ENCODE results near the gene RMI2. TPM values are rescaled to one million over a fixed set of nuclear protein-coding genes. Genes with fewer than 3 reads are reported as not detected.

The RMI2 gene
- polyA plus RNA-seq, 1 donor (not counting 4 experiments of a cell fraction or from before 2014, with no cell fraction given) = 6.8 TPM

- H3K9me1 ChIP-seq (ENCODE audit: control insufficient read depth, extremely low read depth, insufficient read depth, low read length) = no peaks in the 10 kb centered on the region
- no peaks in the 10 kb centered on the region for H3K27me3 ChIP-seq (ENCODE audit: control insufficient read depth, extremely low read depth, insufficient read depth, low read length)
- no peak overlapping the region for H3K27ac ChIP-seq (ENCODE audit: control insufficient read depth, insufficient read depth, low read length)
- TF ChIP-seq CTCF (optimal IDR thresholded peaks at IDR 0.05 in 1 of 3, IDR thresholded peaks at IDR 0.05 in 1 of 3, conservative IDR thresholded peaks at IDR 0.05 in 1 of 3; ENCODE audit: extremely low read depth in 1 of 3, insufficient read depth in 2 of 3, low read length in 3 of 3) (no peak), EZH2 (IDR thresholded peaks at IDR 0.05; ENCODE audit: low read length) (no peak)
- no peaks in the 10 kb centered on the region for H3K79me2 ChIP-seq (ENCODE audit: control insufficient read depth, insufficient read depth, low read length)
- peaks cover 8% of the 10 kb centered on the region for H3K4me1 ChIP-seq (ENCODE audit: control insufficient read depth, extremely low read depth, insufficient read depth, low read length)
- DNase-seq (ENCODE audit: low read depth, low spot score) (no peak), FAIRE-seq (no peak)
- no peak overlapping the region for H3K4me2 ChIP-seq (ENCODE audit: control insufficient read depth, extremely low read depth, insufficient read depth, low read depth, low read length)
- H2AFZ ChIP-seq (ENCODE audit: control insufficient read depth, low read length) = no peak overlapping the region
- no peak overlapping the region for H3K4me3 ChIP-seq (ENCODE audit: control insufficient read depth in 2 of 3, extremely low read depth in 1 of 3, insufficient read depth in 2 of 3, low read depth in 1 of 3, low read length in 3 of 3)
- no peaks in the 10 kb centered on the region for H4K20me1 ChIP-seq (ENCODE audit: control insufficient read depth, extremely low read depth, insufficient read depth, low read length)
- no peak overlapping the region for H3K9ac ChIP-seq (ENCODE audit: control insufficient read depth, extremely low read depth, insufficient read depth, low read length)
- no peaks in the 10 kb centered on the region for H3K36me3 ChIP-seq (ENCODE audit: control insufficient read depth in 2 of 2, extremely low read depth in 1 of 2, insufficient read depth in 2 of 2, low read length in 2 of 2)
- dilution Hi-C loops (cut with MboI; ENCODE audit: extremely low pct_ligation_motif_present, low sequenced_read_pairs) = no loop called here
- H3K9me3 ChIP-seq (ENCODE audit: control insufficient read depth, low read depth, low read length) = no peaks in the 10 kb centered on the region
Observed at GRCh38 chr16:11316331-11317015, 28.8 kb upstream of the RMI2 start.

- Histone ChIP-seq H2AFZ (ENCODE audit: control insufficient read depth, low read length) (no peak overlapping the region), H3K4me3 (ENCODE audit: control insufficient read depth in 2 of 3, extremely low read depth in 1 of 3, insufficient read depth in 2 of 3, low read depth in 1 of 3, low read length in 3 of 3) (no peak overlapping the region), H3K9ac (ENCODE audit: control insufficient read depth, extremely low read depth, insufficient read depth, low read length) (no peak overlapping the region), H3K4me2 (ENCODE audit: control insufficient read depth, extremely low read depth, insufficient read depth, low read depth, low read length) (no peak overlapping the region), H3K36me3 (ENCODE audit: control insufficient read depth in 2 of 2, extremely low read depth in 1 of 2, insufficient read depth in 2 of 2, low read length in 2 of 2) (no peaks in the 10 kb centered on the region), H3K4me1 (ENCODE audit: control insufficient read depth, extremely low read depth, insufficient read depth, low read length) (no peaks in the 10 kb centered on the region), H3K27ac (ENCODE audit: control insufficient read depth, insufficient read depth, low read length) (no peak overlapping the region), H3K9me1 (ENCODE audit: control insufficient read depth, extremely low read depth, insufficient read depth, low read length) (no peaks in the 10 kb centered on the region), H3K27me3 (ENCODE audit: control insufficient read depth, extremely low read depth, insufficient read depth, low read length) (no peaks in the 10 kb centered on the region), H3K79me2 (ENCODE audit: control insufficient read depth, insufficient read depth, low read length) (no peaks in the 10 kb centered on the region), H4K20me1 (ENCODE audit: control insufficient read depth, extremely low read depth, insufficient read depth, low read length) (no peaks in the 10 kb centered on the region), H3K9me3 (ENCODE audit: control insufficient read depth, low read depth, low read length) (no peaks in the 10 kb centered on the region)
- TF ChIP-seq CTCF (optimal IDR thresholded peaks at IDR 0.05 in 1 of 3, IDR thresholded peaks at IDR 0.05 in 1 of 3, conservative IDR thresholded peaks at IDR 0.05 in 1 of 3; ENCODE audit: extremely low read depth in 1 of 3, insufficient read depth in 2 of 3, low read length in 3 of 3) = no peak
- TF ChIP-seq EZH2 (IDR thresholded peaks at IDR 0.05; ENCODE audit: low read length) = no peak
- dilution Hi-C loops (cut with MboI; ENCODE audit: extremely low pct_ligation_motif_present, low sequenced_read_pairs) = no loop called here
- DNase-seq (ENCODE audit: low read depth, low spot score) (no peak), FAIRE-seq (no peak)
Observed at GRCh38 chr16:11318817-11319216, 26.4 kb upstream of the RMI2 start.
